B cell (primary cell): ENCODE measurements around the gene LEMD2. TPM values are rescaled to one million over a fixed set of nuclear protein-coding genes. Genes with fewer than 3 reads are reported as not detected.

ENCODE experiments used
- ATAC-seq: fragments of 200-7000 bp; cut with Tn5 transposase; one replicate; pipeline ENCODE4 v1.10.0; 2021; ENCODE audit warnings: low read depth, mild to moderate bottlenecking, moderate number of reproducible peaks, moderate library complexity
- CTCF ChIA-PET: fragments of 350-600 bp; sonication (Branson Sonifier 250); formaldehyde crosslinking; loops from one replicate; lab custom pipeline; 2021; ENCODE audit warnings: antibody characterized with exemption, inconsistent platforms; lab: Charles Lee
- POLR2A ChIA-PET: fragments of 350-600 bp; sonication (Branson Sonifier 250); formaldehyde crosslinking; loops from one replicate; lab custom pipeline; 2021; ENCODE audit warnings: antibody characterized with exemption; lab: Charles Lee
- DNase-seq: peaks from one replicate; pipeline ENCODE4 v3.0.0; 2013
- H2AFZ ChIP-seq: 2 replicates; pipeline ENCODE4 v1.6.1; 2012; ENCODE audit warnings: mild to moderate bottlenecking, low read depth, low read length; ENCODE audit not compliant: insufficient read depth, poor library complexity, severe bottlenecking
- H3K27ac ChIP-seq, 2 donors: 1 replicate in 1 of 2; 2 replicates in 1 of 2; pipeline ENCODE4 v1.5.1; 2012 to 2013; ENCODE audit warnings: low read length in 2 of 2, mild to moderate bottlenecking in 2 of 2, moderate library complexity in 1 of 2
- H3K27me3 ChIP-seq, 4 experiments: fragments of 200-600 bp in 1 of 4; sonication (generic) in 1 of 4; replicated peaks in 1 of 4; 1 replicate in 2 of 4; 2 replicates in 2 of 4; pipeline versions ENCODE4 v1.6.1 to v1.7.0; 2013 to 2016; ENCODE audit warnings: low read length in 3 of 4, mild to moderate bottlenecking in 2 of 4, mixed read lengths in 1 of 4, moderate library complexity in 1 of 4; ENCODE audit not compliant: insufficient read depth in 4 of 4, control insufficient read depth in 3 of 4; ENCODE audit errors: control extremely low read depth in 1 of 4
- H3K36me3 ChIP-seq, 2 experiments: replicated peaks in 1 of 2; 1 replicate in 1 of 2; 2 replicates in 1 of 2; pipeline versions ENCODE4 v1.6.1 to v1.7.1; 2013; ENCODE audit warnings: low read length in 1 of 2; ENCODE audit not compliant: insufficient read depth in 2 of 2, control insufficient read depth in 1 of 2; ENCODE audit errors: control extremely low read depth in 1 of 2, extremely low read depth in 1 of 2
- H3K4me1 ChIP-seq, 2 donors: fragments of 200-600 bp in 1 of 2; sonication (generic) in 1 of 2; 1 replicate in 1 of 2; 2 replicates in 1 of 2; pipeline versions ENCODE4 v1.5.1 to v1.6.1; 2013 to 2017; ENCODE audit warnings: low read length in 2 of 2; ENCODE audit not compliant: control insufficient read depth in 2 of 2, insufficient read depth in 2 of 2
- H3K4me2 ChIP-seq: replicated peaks from 2 replicates; pipeline ENCODE3; 2012; ENCODE audit warnings: mild to moderate bottlenecking, low read depth, low read length; ENCODE audit not compliant: poor library complexity, severe bottlenecking
- H3K4me3 ChIP-seq, 5 experiments: fragments of 200-600 bp in 1 of 5; sonication (generic) in 1 of 5; 1 replicate in 3 of 5; 2 replicates in 2 of 5; pipeline versions ENCODE4 v1.5.1 to v1.7.0; 2011 to 2016; ENCODE audit warnings: low read length in 4 of 5, mild to moderate bottlenecking in 4 of 5, low read depth in 2 of 5, control low read depth in 1 of 5, moderate library complexity in 1 of 5; ENCODE audit not compliant: insufficient read depth in 1 of 5; ENCODE audit errors: control extremely low read depth in 1 of 5, extremely low read depth in 1 of 5
- H3K79me2 ChIP-seq: fragments of 200-600 bp; sonication (generic); one replicate; pipeline ENCODE4 v1.6.0; 2016; ENCODE audit warnings: low read length; ENCODE audit not compliant: control insufficient read depth, insufficient read depth
- H3K9ac ChIP-seq: fragments of 200-600 bp; sonication (generic); 2 replicates; pipeline ENCODE4 v1.6.1; 2017; ENCODE audit warnings: mild to moderate bottlenecking, low read length, moderate library complexity
- H3K9me3 ChIP-seq, 3 donors: one replicate each; pipeline versions ENCODE4 v1.6.1 to v1.7.1; 2013; ENCODE audit warnings: low read length in 2 of 3; ENCODE audit not compliant: control insufficient read depth in 2 of 3, insufficient read depth in 1 of 3; ENCODE audit errors: control extremely low read depth in 1 of 3
- H4K20me1 ChIP-seq: 2 replicates; pipeline ENCODE4 v1.6.0; 2012; ENCODE audit warnings: mild to moderate bottlenecking, low read length; ENCODE audit not compliant: insufficient read depth, control insufficient read depth, poor library complexity, severe bottlenecking
- H3K27ac Mint-ChIP-seq: one replicate; pipeline ENCODE4 v1.8.0; 2021; ENCODE audit warnings: mixed read lengths
- H3K27me3 Mint-ChIP-seq: one replicate; pipeline ENCODE4 v1.8.0; 2021; ENCODE audit warnings: mixed read lengths
- H3K4me1 Mint-ChIP-seq: one replicate; pipeline ENCODE4 v1.8.0; 2021; ENCODE audit warnings: mixed read lengths
- H3K4me3 Mint-ChIP-seq: one replicate; pipeline ENCODE4 v1.8.0; 2021; ENCODE audit warnings: mixed read lengths
- H3K9me3 Mint-ChIP-seq: one replicate; pipeline ENCODE4 v1.8.0; 2022; ENCODE audit warnings: mixed read lengths; ENCODE audit not compliant: insufficient read depth
- EZH2 ChIP-seq: IDR thresholded peaks from 2 replicates; pipeline ENCODE4 v1.6.1; 2012; ENCODE audit warnings: borderline replicate concordance, low read depth, mild to moderate bottlenecking, moderate library complexity, low read length; ENCODE audit not compliant: insufficient read depth, poor library complexity, severe bottlenecking
- WGBS: methylation state at CpG from one replicate; pipeline ENCODE4 v1.1.5; 2013; ENCODE audit warnings: missing lambda C conversion rate; ENCODE audit not compliant: insufficient coverage; 5-methylcytosine and 5-hydroxymethylcytosine counted together
- intact Hi-C: fragments of 100-400 bp; cut with micrococcal nuclease; formaldehyde crosslinking; loops from one replicate; pipeline ENCODE4 v1.10.0; 2022
- polyA plus RNA-seq: library from polyadenylated mRNA; depleted of rRNA; stranded (reverse); fragments of >200 nt; gene quantifications from 2 replicates; pipeline ENCODE4 v1.2.3, GENCODE V29; 2012
- total RNA-seq, 2 donors: library from RNA; stranded (reverse); fragments of 120-200 nt in 1 of 2; gene quantifications; 1 replicate in 1 of 2; 2 replicates in 1 of 2; pipeline versions ENCODE4 v1.2.3 to v1.2.4, GENCODE V29; 2013 to 2022
- TF ChIP-seq, protein P1 (sequence below): fragments of 200-600 bp; IDR thresholded peaks from one replicate; pipeline ENCODE4 v1.8.0; 2022; ENCODE audit warnings: antibody characterized with exemption, mild to moderate bottlenecking

The LEMD2 gene
- total and polyA plus RNA-seq, 2 donors (not counting 1 experiment from before 2014, with no cell fraction given) = 58.7 to 113 TPM

DNA sequence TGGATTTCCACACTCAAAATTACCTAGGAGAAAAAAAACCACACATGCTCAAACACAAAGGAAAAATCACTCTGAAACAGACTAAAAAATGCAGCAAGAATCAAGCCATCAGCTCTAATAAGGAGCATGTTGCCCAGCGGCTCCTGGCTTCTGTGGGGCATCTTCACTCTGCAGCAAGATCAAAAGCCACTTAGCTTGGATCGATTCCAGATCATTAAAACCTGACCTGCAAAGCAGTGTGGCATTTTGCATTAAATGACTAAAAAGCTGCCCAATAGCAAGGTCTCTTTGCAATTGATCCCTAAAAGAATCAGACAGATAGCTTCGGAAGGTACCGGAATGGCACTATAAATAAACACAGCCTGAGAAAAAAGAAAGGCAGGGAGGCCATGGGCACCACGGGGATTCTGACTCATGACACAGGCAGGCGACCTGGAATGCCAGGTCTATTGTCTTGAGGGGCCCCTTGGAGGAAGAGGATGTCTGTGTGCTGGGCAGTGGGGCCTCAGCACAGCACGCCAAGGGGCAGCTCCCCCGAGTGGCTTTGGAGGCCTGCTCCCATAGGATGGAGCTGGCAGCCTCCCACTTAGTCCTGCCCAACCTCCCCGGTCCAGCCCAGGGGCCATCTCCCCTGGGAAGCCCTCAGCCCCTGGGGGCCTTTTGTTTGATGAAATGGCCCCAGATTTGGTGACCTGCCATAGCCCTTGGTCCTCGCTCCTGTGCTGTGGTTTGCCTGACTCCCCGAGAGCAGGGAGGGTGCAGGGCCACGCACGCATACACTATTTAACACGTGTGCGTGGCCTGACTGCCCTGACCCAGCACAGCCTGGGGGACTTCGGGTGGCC is 7.6 kb downstream of the LEMD2 start:
- H3K27ac Mint-ChIP-seq = no peak overlapping the region
- peaks cover 24% of the 10 kb centered on the region for H3K4me1 Mint-ChIP-seq
- ATAC-seq (no peak), DNase-seq (no peak)
- Histone ChIP-seq H3K4me2 (no peak overlapping the region), H4K20me1 (peaks cover 97% of the 10 kb centered on the region), H3K27ac (no peak overlapping the region), H3K4me3 (no peak overlapping the region), H2AFZ (no peak overlapping the region), H3K4me1 (peaks cover 14% of the 10 kb centered on the region in 2 donors), H3K9ac (no peak overlapping the region), H3K9me3 (no peaks in the 10 kb centered on the region), H3K36me3 (peaks cover 4 to 89% of the 10 kb centered on the region in 2 experiments), H3K27me3 (no peaks in the 10 kb centered on the region), H3K79me2 (peaks cover 60% of the 10 kb centered on the region)
- whole genome bisulfite sequencing = 97% methylated on average over 12 of the region's 16 CpGs
- TF ChIP-seq, protein P1, sequence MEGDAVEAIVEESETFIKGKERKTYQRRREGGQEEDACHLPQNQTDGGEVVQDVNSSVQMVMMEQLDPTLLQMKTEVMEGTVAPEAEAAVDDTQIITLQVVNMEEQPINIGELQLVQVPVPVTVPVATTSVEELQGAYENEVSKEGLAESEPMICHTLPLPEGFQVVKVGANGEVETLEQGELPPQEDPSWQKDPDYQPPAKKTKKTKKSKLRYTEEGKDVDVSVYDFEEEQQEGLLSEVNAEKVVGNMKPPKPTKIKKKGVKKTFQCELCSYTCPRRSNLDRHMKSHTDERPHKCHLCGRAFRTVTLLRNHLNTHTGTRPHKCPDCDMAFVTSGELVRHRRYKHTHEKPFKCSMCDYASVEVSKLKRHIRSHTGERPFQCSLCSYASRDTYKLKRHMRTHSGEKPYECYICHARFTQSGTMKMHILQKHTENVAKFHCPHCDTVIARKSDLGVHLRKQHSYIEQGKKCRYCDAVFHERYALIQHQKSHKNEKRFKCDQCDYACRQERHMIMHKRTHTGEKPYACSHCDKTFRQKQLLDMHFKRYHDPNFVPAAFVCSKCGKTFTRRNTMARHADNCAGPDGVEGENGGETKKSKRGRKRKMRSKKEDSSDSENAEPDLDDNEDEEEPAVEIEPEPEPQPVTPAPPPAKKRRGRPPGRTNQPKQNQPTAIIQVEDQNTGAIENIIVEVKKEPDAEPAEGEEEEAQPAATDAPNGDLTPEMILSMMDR = no peak
- TF ChIP-seq EZH2 = no peak
- intact Hi-C loops = no loop called here
- ChIA-PET CTCF (interaction anchor here (0.9 to 4.5 kb wide), 3 partner anchors 10 to 24 kb away, joined by 3 to 34 read pairs (median 3); no protein-coding TSS in a partner anchor), POLR2A (no interaction called here)
- no peaks in the 10 kb centered on the region for H3K9me3 Mint-ChIP-seq
- H3K4me3 Mint-ChIP-seq = no peak overlapping the region
- H3K27me3 Mint-ChIP-seq = no peaks in the 10 kb centered on the region

DNA sequence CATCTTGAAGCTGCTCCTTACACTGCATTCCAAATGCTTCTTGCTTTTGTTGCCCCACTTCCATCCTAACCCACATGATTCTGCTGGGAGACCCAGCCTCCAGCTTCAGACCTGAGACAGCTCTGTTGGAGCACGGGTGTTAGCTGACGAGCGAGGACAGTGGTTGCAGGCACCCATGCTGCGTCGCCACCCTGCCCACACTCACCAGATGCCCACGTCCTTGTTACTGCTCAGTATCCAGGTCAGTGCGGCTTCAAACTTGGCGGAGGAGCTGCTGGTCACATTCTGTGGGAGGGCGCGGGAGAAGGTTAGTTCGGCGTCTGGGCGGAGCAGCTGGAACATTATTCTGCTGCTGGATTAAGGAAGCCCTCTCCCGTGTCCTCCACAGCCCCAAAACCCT is 9.0 kb downstream of the LEMD2 start:
- Histone ChIP-seq H3K4me2 (no peak overlapping the region), H2AFZ (no peak overlapping the region), H3K27ac (no peak overlapping the region), H3K36me3 (peaks cover 7 to 97% of the 10 kb centered on the region in 2 experiments), H3K9ac (no peak overlapping the region), H3K79me2 (peaks cover 46% of the 10 kb centered on the region), H3K4me3 (no peak overlapping the region), H4K20me1 (peaks cover 85% of the 10 kb centered on the region), H3K9me3 (no peaks in the 10 kb centered on the region), H3K4me1 (no peaks in the 10 kb centered on the region), H3K27me3 (no peaks in the 10 kb centered on the region)
- H3K4me1 Mint-ChIP-seq = peaks cover 9% of the 10 kb centered on the region
- no peak overlapping the region for H3K27ac Mint-ChIP-seq
- CTCF ChIA-PET = interaction anchor here (0.9 to 4.5 kb wide), 5 partner anchors 8 to 248 kb away, joined by 3 to 34 read pairs (median 3); partner anchors contain the start of gene LEMD2
- no peak overlapping the region for H3K4me3 Mint-ChIP-seq
- 99% methylated on average over 13 of the region's 14 CpGs for WGBS
- intact Hi-C loops = no loop called here
- no peaks in the 10 kb centered on the region for H3K27me3 Mint-ChIP-seq
- ATAC-seq = no peak
- TF ChIP-seq, protein P1 = no peak
- TF ChIP-seq EZH2 = no peak
- POLR2A ChIA-PET = no interaction called here
- DNase-seq = no peak
- no peaks in the 10 kb centered on the region for H3K9me3 Mint-ChIP-seq
